K562 (cell line): Measurements from ENCODE around the gene UVRAG. TPM values are rescaled to one million over a fixed set of nuclear protein-coding genes. Genes with fewer than 3 reads are reported as not detected.

Experiments used
- FOXA1 ChIP-seq: fragments of 450-650 bp; IDR thresholded peaks from 2 replicates; pipeline ENCODE4 v1.6.1; 2016; ENCODE audit warnings: mild to moderate bottlenecking, borderline replicate concordance
- FOXA3 ChIP-seq, 2 experiments: fragments of 450-650 bp in 1 of 2; sonication (generic) in 1 of 2; formaldehyde crosslinking; IDR thresholded peaks in 1 of 2; conservative IDR thresholded peaks in 1 of 2; 2 replicates each; pipeline versions ENCODE4 v1.4.0 to v1.8.0; 2020 to 2022; ENCODE audit warnings: mild to moderate bottlenecking in 2 of 2, missing genetic modification reagents in 1 of 2
- FOXP1 ChIP-seq: sonication (generic); formaldehyde crosslinking; IDR thresholded peaks from 2 replicates; pipeline ENCODE4 v1.8.0; 2022; ENCODE audit warnings: mild to moderate bottlenecking, missing genetic modification reagents
- HDAC6 ChIP-seq: IDR thresholded peaks from 2 replicates; pipeline ENCODE4 v1.6.1; 2012; ENCODE audit warnings: low read depth, mild to moderate bottlenecking, control low read depth, inconsistent platforms, low read length, moderate library complexity
- MBD1 ChIP-seq: fragments of 250-450 bp; sonication (Bioruptor Pico); IDR thresholded peaks from 2 replicates; pipeline ENCODE4 v1.8.0; 2022; ENCODE audit warnings: inconsistent platforms
- MCM7 ChIP-seq, 2 experiments: fragments of 450-650 bp; IDR thresholded peaks; 2 replicates each; pipeline ENCODE4 v1.6.1; 2016 to 2018
- PRMT5 ChIP-seq: sonication (generic); formaldehyde crosslinking; IDR thresholded peaks from 2 replicates; pipeline ENCODE4 v1.5.0; 2020; ENCODE audit warnings: missing genetic modification reagents
- TEAD4 ChIP-seq, 2 experiments: sonication (generic) in 1 of 2; formaldehyde crosslinking in 1 of 2; IDR thresholded peaks; 2 replicates each; pipeline versions ENCODE4 v1.6.1 to v1.8.0; 2012 to 2022; ENCODE audit warnings: borderline replicate concordance in 1 of 2, inconsistent platforms in 1 of 2, low read length in 1 of 2, mild to moderate bottlenecking in 1 of 2, missing genetic modification reagents in 1 of 2
- THAP7 ChIP-seq: fragments of 250-450 bp; sonication (Bioruptor Pico); IDR thresholded peaks from 2 replicates; pipeline ENCODE4 v1.5.0; 2021
- YY1 ChIP-seq, 3 experiments: IDR thresholded peaks; 2 replicates each; pipeline ENCODE4 v1.6.1; 2011; ENCODE audit warnings: low read length in 2 of 3, mild to moderate bottlenecking in 2 of 3, moderate library complexity in 2 of 3, borderline replicate concordance in 1 of 3, control low read depth in 1 of 3, low read depth in 1 of 3; ENCODE audit not compliant: insufficient read depth in 3 of 3, insufficient replicate concordance in 2 of 3, control insufficient read depth in 1 of 3, insufficient read length in 1 of 3; ENCODE audit errors: extremely low read depth in 1 of 3
- ZC3H4 ChIP-seq: sonication (generic); formaldehyde crosslinking; IDR thresholded peaks from 2 replicates; pipeline ENCODE4 v1.9.0; 2021; ENCODE audit warnings: missing genetic modification reagents, borderline replicate concordance
- ZNF217 ChIP-seq: sonication (generic); formaldehyde crosslinking; IDR thresholded peaks from 2 replicates; pipeline ENCODE4 v1.8.0; 2022; ENCODE audit warnings: mild to moderate bottlenecking, missing genetic modification reagents
- ZNF551 ChIP-seq: fragments of 250-450 bp; sonication (Bioruptor Pico); IDR thresholded peaks from 2 replicates; pipeline ENCODE4 v1.5.0; 2021; ENCODE audit warnings: mild to moderate bottlenecking, moderate library complexity
- ZSCAN32 ChIP-seq: fragments of 450-650 bp; formaldehyde crosslinking; IDR thresholded peaks from 2 replicates; pipeline ENCODE4 v1.4.0; 2020; ENCODE audit warnings: mild to moderate bottlenecking, moderate library complexity
- polyA plus RNA-seq, 8 experiments: library from polyadenylated mRNA; depleted of rRNA in 4 of 8; stranded (reverse) in 5 of 8; unstranded in 3 of 8; fragments of >200 nt; fragmentation: Nextera tagmentation in 2 of 8; fragmentation: Illumina TruSeq in 1 of 8; extraction: Ambion mirVana in 2 of 8; extraction: Trizol in 1 of 8; gene quantifications; 2 replicates each; pipeline versions ENCODE4 v1.2.1 to v1.2.3, GENCODE V29; 2011 to 2014; ENCODE audit warnings: inconsistent platforms in 1 of 8, missing spikeins in 1 of 8
- total RNA-seq, 7 experiments: library from RNA; depleted of rRNA in 6 of 7; stranded (reverse); fragments of >200 nt in 6 of 7; fragmentation: Illumina TruSeq in 2 of 7; extraction: Trizol in 2 of 7; gene quantifications; 2 replicates each; pipeline versions ENCODE4 v1.2.1 to v1.2.3, GENCODE V29; 2011 to 2021; ENCODE audit warnings: low replicate concordance in 1 of 7
- TF ChIP-seq, protein P1 (sequence below): sonication (generic); formaldehyde crosslinking; IDR thresholded peaks from 2 replicates; pipeline ENCODE4 v1.8.1; 2023; ENCODE audit warnings: mild to moderate bottlenecking, missing genetic modification reagents
- TF ChIP-seq, protein P2 (sequence below): fragments of 450-650 bp; IDR thresholded peaks from 2 replicates; pipeline ENCODE4 v1.6.1; 2018; ENCODE audit not compliant: partially characterized antibody

The UVRAG gene
- total and polyA plus RNA-seq, 9 of the 15 experiments (the other 6 are each of a cell fraction or from before 2014, with no cell fraction given): 3.1 to 17.8 (median 12.4) TPM

GRCh38 chr11:76074148-76075095, 259.4 kb downstream of the UVRAG start (continued):
- TF ChIP-seq, protein P1, sequence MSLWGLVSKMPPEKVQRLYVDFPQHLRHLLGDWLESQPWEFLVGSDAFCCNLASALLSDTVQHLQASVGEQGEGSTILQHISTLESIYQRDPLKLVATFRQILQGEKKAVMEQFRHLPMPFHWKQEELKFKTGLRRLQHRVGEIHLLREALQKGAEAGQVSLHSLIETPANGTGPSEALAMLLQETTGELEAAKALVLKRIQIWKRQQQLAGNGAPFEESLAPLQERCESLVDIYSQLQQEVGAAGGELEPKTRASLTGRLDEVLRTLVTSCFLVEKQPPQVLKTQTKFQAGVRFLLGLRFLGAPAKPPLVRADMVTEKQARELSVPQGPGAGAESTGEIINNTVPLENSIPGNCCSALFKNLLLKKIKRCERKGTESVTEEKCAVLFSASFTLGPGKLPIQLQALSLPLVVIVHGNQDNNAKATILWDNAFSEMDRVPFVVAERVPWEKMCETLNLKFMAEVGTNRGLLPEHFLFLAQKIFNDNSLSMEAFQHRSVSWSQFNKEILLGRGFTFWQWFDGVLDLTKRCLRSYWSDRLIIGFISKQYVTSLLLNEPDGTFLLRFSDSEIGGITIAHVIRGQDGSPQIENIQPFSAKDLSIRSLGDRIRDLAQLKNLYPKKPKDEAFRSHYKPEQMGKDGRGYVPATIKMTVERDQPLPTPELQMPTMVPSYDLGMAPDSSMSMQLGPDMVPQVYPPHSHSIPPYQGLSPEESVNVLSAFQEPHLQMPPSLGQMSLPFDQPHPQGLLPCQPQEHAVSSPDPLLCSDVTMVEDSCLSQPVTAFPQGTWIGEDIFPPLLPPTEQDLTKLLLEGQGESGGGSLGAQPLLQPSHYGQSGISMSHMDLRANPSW (CRISPR knock-in tag): no peak
- TF ChIP-seq FOXP1 (CRISPR knock-in tag): no peak
- no peak for TF ChIP-seq YY1 (IDR thresholded peaks at IDR 0.05; ENCODE audit: borderline replicate concordance in 1 of 3, control insufficient read depth in 1 of 3, extremely low read depth in 1 of 3, insufficient read depth in 3 of 3, insufficient read length in 1 of 3, insufficient replicate concordance in 2 of 3, low read depth in 1 of 3, low read length in 2 of 3)
- TF ChIP-seq ZNF217: no peak
- no peak for TF ChIP-seq ZNF551 (CRISPR knock-in tag)
- TF ChIP-seq ZC3H4 (CRISPR knock-in tag): no peak
- TF ChIP-seq ZSCAN32 (CRISPR knock-in tag): no peak
- peak in 1 of 2 experiments; percentile 85; a peak in 2 of 4 replicates for TF ChIP-seq FOXA3 (CRISPR knock-in tag; conservative IDR thresholded peaks at IDR 0.05 in 1 of 2, IDR thresholded peaks at IDR 0.05 in 1 of 2)
- no peak for TF ChIP-seq MCM7 (IDR thresholded peaks at IDR 0.05)
- TF ChIP-seq PRMT5 (CRISPR knock-in tag): no peak
- peak; percentile 70 for TF ChIP-seq TEAD4 (IDR thresholded peaks at IDR 0.05; ENCODE audit: low read length)
- no peak for TF ChIP-seq TEAD4 (CRISPR knock-in tag; IDR thresholded peaks at IDR 0.05; ENCODE audit: borderline replicate concordance)
- TF ChIP-seq HDAC6: no peak
- no peak for TF ChIP-seq THAP7 (CRISPR knock-in tag)
- TF ChIP-seq, protein P2, sequence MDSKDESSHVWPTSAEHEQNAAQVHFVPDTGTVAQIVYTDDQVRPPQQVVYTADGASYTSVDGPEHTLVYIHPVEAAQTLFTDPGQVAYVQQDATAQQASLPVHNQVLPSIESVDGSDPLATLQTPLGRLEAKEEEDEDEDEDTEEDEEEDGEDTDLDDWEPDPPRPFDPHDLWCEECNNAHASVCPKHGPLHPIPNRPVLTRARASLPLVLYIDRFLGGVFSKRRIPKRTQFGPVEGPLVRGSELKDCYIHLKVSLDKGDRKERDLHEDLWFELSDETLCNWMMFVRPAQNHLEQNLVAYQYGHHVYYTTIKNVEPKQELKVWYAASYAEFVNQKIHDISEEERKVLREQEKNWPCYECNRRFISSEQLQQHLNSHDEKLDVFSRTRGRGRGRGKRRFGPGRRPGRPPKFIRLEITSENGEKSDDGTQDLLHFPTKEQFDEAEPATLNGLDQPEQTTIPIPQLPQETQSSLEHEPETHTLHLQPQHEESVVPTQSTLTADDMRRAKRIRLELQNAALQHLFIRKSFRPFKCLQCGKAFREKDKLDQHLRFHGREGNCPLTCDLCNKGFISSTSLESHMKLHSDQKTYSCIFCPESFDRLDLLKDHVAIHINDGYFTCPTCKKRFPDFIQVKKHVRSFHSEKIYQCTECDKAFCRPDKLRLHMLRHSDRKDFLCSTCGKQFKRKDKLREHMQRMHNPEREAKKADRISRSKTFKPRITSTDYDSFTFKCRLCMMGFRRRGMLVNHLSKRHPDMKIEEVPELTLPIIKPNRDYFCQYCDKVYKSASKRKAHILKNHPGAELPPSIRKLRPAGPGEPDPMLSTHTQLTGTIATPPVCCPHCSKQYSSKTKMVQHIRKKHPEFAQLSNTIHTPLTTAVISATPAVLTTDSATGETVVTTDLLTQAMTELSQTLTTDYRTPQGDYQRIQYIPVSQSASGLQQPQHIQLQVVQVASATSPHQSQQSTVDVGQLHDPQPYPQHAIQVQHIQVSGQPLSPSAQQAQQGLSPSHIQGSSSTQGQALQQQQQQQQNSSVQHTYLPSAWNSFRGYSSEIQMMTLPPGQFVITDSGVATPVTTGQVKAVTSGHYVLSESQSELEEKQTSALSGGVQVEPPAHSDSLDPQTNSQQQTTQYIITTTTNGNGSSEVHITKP: peak; percentile 43
- TF ChIP-seq FOXA1: no peak
- TF ChIP-seq MBD1 (CRISPR knock-in tag): no peak
